Panc1 (cell line): ENCODE data around the gene ZNF784.

Experiments used
- CTCF ChIP-seq: fragments of 450-650 bp; IDR thresholded peaks from 2 replicates; pipeline ENCODE4 v1.5.1; 2017; ENCODE audit warnings: mild to moderate bottlenecking
- POLR2AphosphoS5 ChIP-seq: IDR thresholded peaks from 2 replicates; pipeline ENCODE4 v1.6.1; 2012; ENCODE audit warnings: mild to moderate bottlenecking, low read depth, low read length, moderate library complexity
- REST ChIP-seq, 2 experiments: IDR thresholded peaks; 2 replicates each; pipeline ENCODE4 v1.6.1; 2011 to 2012; ENCODE audit warnings: low read depth in 2 of 2, control low read depth in 1 of 2, low read length in 1 of 2, mild to moderate bottlenecking in 1 of 2, moderate library complexity in 1 of 2; ENCODE audit not compliant: insufficient read depth in 1 of 2
- SIN3A ChIP-seq: IDR thresholded peaks from 2 replicates; pipeline ENCODE4 v1.6.1; 2012; ENCODE audit warnings: low read depth, mild to moderate bottlenecking, low read length, moderate library complexity, borderline replicate concordance; ENCODE audit not compliant: insufficient read depth

GRCh38 chr19:55666343-55667005 lies 42.1 kb upstream of the ZNF784 start:
- TF ChIP-seq POLR2AphosphoS5 (no peak; the same call in 1 of the 2 replicates), CTCF (no peak), REST (IDR thresholded peaks at IDR 0.05; ENCODE audit: insufficient read depth in 1 of 2, low read depth in 2 of 2, low read length in 1 of 2) (no peak), SIN3A (no peak)
